Gastrocnemius medialis (tissue), 4 donors: Measurements from ENCODE around the gene SLC35E1. TPM values are rescaled to one million over a fixed set of nuclear protein-coding genes. Genes with fewer than 3 reads are reported as not detected.

Source experiments
- ATAC-seq, 2 donors: fragments of 150-250 bp; one replicate each; pipeline ENCODE4 v1.9.1; 2016
- DNase-seq, 2 donors: peaks; one replicate each; pipeline ENCODE4 v3.0.0-alpha.2; 2019
- H3K27ac ChIP-seq, 4 donors: fragments of 200-600 bp; sonication (generic); 1 replicate in 1 of 4; 2 replicates in 3 of 4; pipeline ENCODE4 v1.5.1; 2016 to 2018; ENCODE audit warnings: mild to moderate bottlenecking in 2 of 4, moderate library complexity in 1 of 4
- H3K27me3 ChIP-seq, 3 donors: fragments of 200-600 bp; sonication (generic) in 2 of 3; 1 replicate in 1 of 3; 2 replicates in 2 of 3; pipeline versions ENCODE4 v1.5.1 to v1.6.0; 2016 to 2019; ENCODE audit warnings: mild to moderate bottlenecking in 1 of 3, moderate library complexity in 1 of 3
- H3K36me3 ChIP-seq, 2 donors: fragments of 200-600 bp; sonication (generic) in 1 of 2; one replicate each; pipeline ENCODE4 v1.5.1; 2017 to 2018
- H3K4me1 ChIP-seq, 2 donors: fragments of 200-600 bp; sonication (generic) in 1 of 2; one replicate each; pipeline ENCODE4 v1.5.1; 2016 to 2017; ENCODE audit warnings: mild to moderate bottlenecking in 2 of 2
- H3K4me3 ChIP-seq, 4 donors: fragments of 200-600 bp; sonication (generic) in 3 of 4; 1 replicate in 1 of 4; 2 replicates in 3 of 4; pipeline ENCODE4 v1.5.1; 2016 to 2019; ENCODE audit warnings: mild to moderate bottlenecking in 2 of 4
- H3K9me3 ChIP-seq, 3 donors: fragments of 200-600 bp; sonication (generic) in 2 of 3; 1 replicate in 1 of 3; 2 replicates in 2 of 3; pipeline ENCODE4 v1.5.1; 2016 to 2019
- CTCF ChIP-seq, 5 experiments: fragments of 450-650 bp in 3 of 5; fragments of 200-600 bp in 2 of 5; sonication (generic) in 2 of 5; IDR thresholded peaks in 4 of 5; conservative IDR thresholded peaks in 1 of 5; 1 replicate in 4 of 5; 2 replicates in 1 of 5; pipeline ENCODE4 v1.5.1; 2016 to 2019; ENCODE audit warnings: antibody characterized with exemption in 5 of 5, mild to moderate bottlenecking in 3 of 5, moderate library complexity in 3 of 5
- POLR2A ChIP-seq, 2 donors: fragments of 450-650 bp; IDR thresholded peaks; one replicate each; pipeline ENCODE4 v1.6.1; 2017; ENCODE audit warnings: antibody characterized with exemption in 2 of 2, mild to moderate bottlenecking in 2 of 2, moderate library complexity in 2 of 2
- in situ Hi-C, 4 donors: fragments of 200-750 bp; cut with MboI; loops; one replicate each; pipeline versions ENCODE4 v1.15.0 to v1.8.0; 2017; ENCODE audit warnings: low sequenced_read_pairs in 4 of 4
- intact Hi-C: fragments of 100-400 bp; cut with DNase I; formaldehyde crosslinking; loops from one replicate; pipeline ENCODE4 v1.15.1; 2023; ENCODE audit warnings: low total_unique reads
- total RNA-seq, 4 donors: library from RNA; depleted of rRNA; stranded (reverse); fragments of >200 nt; gene quantifications; one replicate each; pipeline versions ENCODE4 v1.1.0 to v1.2.3, GENCODE V29; 2016

Gene SLC35E1
- total RNA-seq, 4 donors from 2014 or later = 24.1 to 60.3 (median 40.1) TPM

- H3K27ac ChIP-seq = peak overlapping the region; percentile 16 to 46 (median 30)
- H3K36me3 ChIP-seq = peaks cover 0 to 100% of the 10 kb centered on the region in 2 donors
- H3K9me3 ChIP-seq = no peaks in the 10 kb centered on the region
- intact Hi-C loops (no loop called here), in situ Hi-C loops (loop anchor here in 1 of 4 donors (25.0 kb wide), 1 partner anchor 289 kb away; no protein-coding TSS in a partner anchor)
- DNase-seq (no peak), ATAC-seq (no peak)
- H3K27me3 ChIP-seq = no peaks in the 10 kb centered on the region
- no peaks in the 10 kb centered on the region for H3K4me1 ChIP-seq
- H3K4me3 ChIP-seq = no peak overlapping the region
- TF ChIP-seq POLR2A (IDR thresholded peaks at IDR 0.05) (no peak), CTCF (IDR thresholded peaks at IDR 0.05 in 4 of 5, conservative IDR thresholded peaks at IDR 0.05 in 1 of 5) (no peak)
Measured at GRCh38 chr19:16525751-16526481, 46.3 kb downstream of the SLC35E1 start.

- no peak overlapping the region for H3K4me3 ChIP-seq
- TF ChIP-seq CTCF (IDR thresholded peaks at IDR 0.05 in 4 of 5, conservative IDR thresholded peaks at IDR 0.05 in 1 of 5) (no peak), POLR2A (IDR thresholded peaks at IDR 0.05) (no peak)
- in situ Hi-C loops = loop anchor here in 2 of 4 donors (25.0 kb wide), 2 partner anchors 288 to 313 kb away; no protein-coding TSS in a partner anchor
- no peak for DNase-seq
- no peak for ATAC-seq
- no peaks in the 10 kb centered on the region for H3K27me3 ChIP-seq
- intact Hi-C loops = no loop called here
- H3K36me3 ChIP-seq = peaks cover 0 to 100% of the 10 kb centered on the region in 2 donors
- no peak overlapping the region for H3K27ac ChIP-seq
- no peaks in the 10 kb centered on the region for H3K9me3 ChIP-seq
- H3K4me1 ChIP-seq = no peaks in the 10 kb centered on the region
Measured at GRCh38 chr19:16524991-16525734, 47.1 kb downstream of the SLC35E1 start.

- intact Hi-C loops = no loop called here
- Histone ChIP-seq H3K4me1 (no peaks in the 10 kb centered on the region), H3K9me3 (no peaks in the 10 kb centered on the region), H3K27me3 (no peaks in the 10 kb centered on the region), H3K36me3 (peaks cover 0 to 100% of the 10 kb centered on the region in 2 donors), H3K4me3 (no peak overlapping the region), H3K27ac (no peak overlapping the region)
- ATAC-seq (no peak), DNase-seq (no peak)
- TF ChIP-seq POLR2A (IDR thresholded peaks at IDR 0.05) (no peak), CTCF (IDR thresholded peaks at IDR 0.05 in 4 of 5, conservative IDR thresholded peaks at IDR 0.05 in 1 of 5) (no peak)
- in situ Hi-C loops = loop anchor here in 1 of 4 donors (25.0 kb wide), 1 partner anchor 310 kb away; no protein-coding TSS in a partner anchor
Measured at GRCh38 chr19:16522559-16523377, 49.4 kb downstream of the SLC35E1 start.

- ATAC-seq (no peak), DNase-seq (no peak)
- Histone ChIP-seq H3K27ac (no peak overlapping the region), H3K4me1 (no peaks in the 10 kb centered on the region), H3K4me3 (no peak overlapping the region), H3K9me3 (no peaks in the 10 kb centered on the region), H3K27me3 (no peaks in the 10 kb centered on the region), H3K36me3 (peaks cover 0 to 100% of the 10 kb centered on the region in 2 donors)
- TF ChIP-seq CTCF (IDR thresholded peaks at IDR 0.05 in 4 of 5, conservative IDR thresholded peaks at IDR 0.05 in 1 of 5) = no peak
- no peak for TF ChIP-seq POLR2A (IDR thresholded peaks at IDR 0.05)
- in situ Hi-C loops (loop anchor here in 1 of 4 donors (25.0 kb wide), 1 partner anchor 310 kb away; no protein-coding TSS in a partner anchor), intact Hi-C loops (no loop called here)
Measured at GRCh38 chr19:16521715-16522289, 50.4 kb downstream of the SLC35E1 start.
